Upper lobe of left lung (tissue), 6 donors: ENCODE measurements around the gene SUPT3H. TPM values are rescaled to one million over a fixed set of nuclear protein-coding genes. Genes with fewer than 3 reads are reported as not detected.

Experiments
- ATAC-seq, 2 donors: fragments of 200-7000 bp; cut with Tn5 transposase; one replicate each; pipeline ENCODE4 v1.9.1; 2022; ENCODE audit warnings: mild to moderate bottlenecking in 2 of 2, moderate library complexity in 2 of 2; ENCODE audit not compliant: low FRiP score in 2 of 2
- DNase-seq, 2 donors: peaks; one replicate each; pipeline ENCODE4 v3.0.0-alpha.2; 2019 to 2020
- H3K27ac ChIP-seq, 4 donors: fragments of 200-600 bp; sonication (generic); one replicate each; pipeline ENCODE4 v1.5.1; 2016 to 2019
- H3K27me3 ChIP-seq, 4 donors: fragments of 200-600 bp; sonication (generic); one replicate each; pipeline ENCODE4 v1.5.1; 2017 to 2019
- H3K36me3 ChIP-seq, 4 donors: fragments of 200-600 bp; sonication (generic); one replicate each; pipeline ENCODE4 v1.5.1; 2016 to 2019
- H3K4me1 ChIP-seq, 4 donors: fragments of 200-600 bp; sonication (generic); one replicate each; pipeline ENCODE4 v1.5.1; 2018 to 2019
- H3K4me3 ChIP-seq, 4 donors: fragments of 200-600 bp; sonication (generic); one replicate each; pipeline ENCODE4 v1.5.1; 2017 to 2019; ENCODE audit warnings: mild to moderate bottlenecking in 2 of 4, moderate library complexity in 1 of 4
- H3K9me3 ChIP-seq, 4 donors: fragments of 200-600 bp; sonication (generic); one replicate each; pipeline ENCODE4 v1.5.1; 2018 to 2019
- CTCF ChIP-seq, 6 experiments: fragments of 450-650 bp in 4 of 6; fragments of 200-600 bp in 2 of 6; sonication (generic) in 2 of 6; IDR thresholded peaks; one replicate each; pipeline ENCODE4 v1.5.1; 2016 to 2019; ENCODE audit warnings: antibody characterized with exemption in 6 of 6
- EP300 ChIP-seq, 4 donors: sonication (generic); formaldehyde crosslinking; IDR thresholded peaks; one replicate each; pipeline ENCODE4 v1.5.1; 2017; ENCODE audit warnings: antibody characterized with exemption in 4 of 4, control low read depth in 2 of 4
- POLR2A ChIP-seq, 4 donors: fragments of 450-650 bp; IDR thresholded peaks; one replicate each; pipeline ENCODE4 v1.5.1; 2016 to 2017; ENCODE audit warnings: antibody characterized with exemption in 4 of 4, mild to moderate bottlenecking in 2 of 4
- POLR2AphosphoS5 ChIP-seq, 2 donors: sonication (generic); formaldehyde crosslinking; IDR thresholded peaks; one replicate each; pipeline ENCODE4 v1.5.1; 2017; ENCODE audit warnings: antibody characterized with exemption in 2 of 2
- WGBS, 2 donors: methylation state at CpG; one replicate each; pipeline ENCODE4 v1.1.5; 2017 to 2018; 5-methylcytosine and 5-hydroxymethylcytosine counted together
- total RNA-seq, 6 donors: library from RNA; depleted of rRNA in 4 of 6; stranded (reverse); fragments of >200 nt in 4 of 6; gene quantifications; one replicate each; pipeline versions ENCODE4 v1.1.0 to v1.2.1, GENCODE V29; 2016 to 2021
- donor health status: DM: no; HTN: no; CAD: no; lungs with moderate emphysema.
- donor health status: DM: no; HTN: yes; CAD: no; lungs with severe emphysema.

Gene SUPT3H
- total RNA-seq, 6 donors from 2014 or later, result 6.4 to 45.1 (median 8.9) TPM

- DNase-seq (no peak), ATAC-seq (no peak)
- 85 to 86% methylated on average over 3 of the region's 3 CpGs for WGBS, 2 donors
- Histone ChIP-seq H3K4me3 (no peak overlapping the region), H3K36me3 (no peaks in the 10 kb centered on the region), H3K9me3 (no peaks in the 10 kb centered on the region), H3K27ac (no peak overlapping the region), H3K27me3 (no peaks in the 10 kb centered on the region), H3K4me1 (no peaks in the 10 kb centered on the region)
- no peak for TF ChIP-seq POLR2AphosphoS5 (IDR thresholded peaks at IDR 0.05)
- TF ChIP-seq EP300 (IDR thresholded peaks at IDR 0.05), result no peak
- TF ChIP-seq CTCF (IDR thresholded peaks at IDR 0.05), result no peak
- TF ChIP-seq POLR2A (IDR thresholded peaks at IDR 0.05), result no peak
Observed at GRCh38 chr6:45163952-45164766, 213.6 kb downstream of the SUPT3H start.

GRCh38 chr6:45160305-45160704 is 217.4 kb downstream of the SUPT3H start:
- Histone ChIP-seq H3K4me3 (no peak overlapping the region), H3K9me3 (no peaks in the 10 kb centered on the region), H3K27me3 (no peaks in the 10 kb centered on the region), H3K27ac (no peak overlapping the region), H3K36me3 (no peaks in the 10 kb centered on the region), H3K4me1 (no peaks in the 10 kb centered on the region)
- TF ChIP-seq CTCF (IDR thresholded peaks at IDR 0.05), result no peak
- TF ChIP-seq EP300 (IDR thresholded peaks at IDR 0.05), result no peak
- no peak for TF ChIP-seq POLR2A (IDR thresholded peaks at IDR 0.05)
- TF ChIP-seq POLR2AphosphoS5 (IDR thresholded peaks at IDR 0.05), result no peak
- WGBS, 2 donors, result 94 to 100% methylated on average over 4 of the region's 4 CpGs
- no peak for ATAC-seq
- no peak for DNase-seq

GRCh38 chr6:45156075-45156474 is 221.7 kb downstream of the SUPT3H start:
- DNase-seq (no peak), ATAC-seq (no peak)
- Histone ChIP-seq H3K36me3 (no peaks in the 10 kb centered on the region), H3K27ac (no peak overlapping the region), H3K9me3 (no peaks in the 10 kb centered on the region), H3K4me1 (no peaks in the 10 kb centered on the region), H3K4me3 (no peak overlapping the region), H3K27me3 (no peaks in the 10 kb centered on the region)
- WGBS, 2 donors, result 44 to 48% methylated on average over 2 of the region's 2 CpGs
- no peak for TF ChIP-seq CTCF (IDR thresholded peaks at IDR 0.05)
- TF ChIP-seq EP300 (IDR thresholded peaks at IDR 0.05), result no peak
- TF ChIP-seq POLR2AphosphoS5 (IDR thresholded peaks at IDR 0.05), result no peak
- TF ChIP-seq POLR2A (IDR thresholded peaks at IDR 0.05), result no peak

- Histone ChIP-seq H3K27me3 (no peaks in the 10 kb centered on the region), H3K36me3 (no peaks in the 10 kb centered on the region), H3K4me3 (no peak overlapping the region), H3K27ac (no peak overlapping the region), H3K4me1 (no peaks in the 10 kb centered on the region), H3K9me3 (no peaks in the 10 kb centered on the region)
- WGBS, 2 donors, result 92 to 100% methylated on average over 2 of the region's 2 CpGs
- ATAC-seq (no peak), DNase-seq (no peak)
- TF ChIP-seq EP300 (IDR thresholded peaks at IDR 0.05) (no peak), POLR2A (IDR thresholded peaks at IDR 0.05) (no peak), CTCF (IDR thresholded peaks at IDR 0.05) (no peak), POLR2AphosphoS5 (IDR thresholded peaks at IDR 0.05) (no peak)
Observed at GRCh38 chr6:45155341-45155894, 222.3 kb downstream of the SUPT3H start.
